Nephron progenitor cell (in vitro differentiated cells): Measurements from ENCODE around the gene TIMM50.
"Not testable (repeated sequence)": the region's sequence is repeated elsewhere in the genome, so short reads cannot be mapped to it uniquely, and the experiment has no call there.

Experiments used
- DNase-seq: peaks from one replicate; pipeline ENCODE4 v3.0.0; 2021
- H3K27ac Mint-ChIP-seq: 2 replicates; pipeline ENCODE4 v1.8.0; 2021; ENCODE audit warnings: mild to moderate bottlenecking, moderate library complexity, mixed read lengths
- H3K27me3 Mint-ChIP-seq: 2 replicates; pipeline ENCODE4 v1.8.0; 2021; ENCODE audit warnings: mild to moderate bottlenecking, low read depth, mixed read lengths; ENCODE audit not compliant: poor library complexity
- H3K36me3 Mint-ChIP-seq: 2 replicates; pipeline ENCODE4 v1.8.0; 2021; ENCODE audit warnings: low read depth, mixed read lengths
- H3K4me1 Mint-ChIP-seq: 2 replicates; pipeline ENCODE4 v1.8.0; 2021; ENCODE audit warnings: mixed read lengths
- H3K4me3 Mint-ChIP-seq: 2 replicates; pipeline ENCODE4 v1.8.0; 2021; ENCODE audit warnings: mild to moderate bottlenecking, moderate library complexity, mixed read lengths
- H3K9me3 Mint-ChIP-seq: 2 replicates; pipeline ENCODE4 v1.8.0; 2021; ENCODE audit warnings: mild to moderate bottlenecking, moderate library complexity, mixed read lengths
- CTCF ChIP-seq: fragments of 200-600 bp; sonication (generic); IDR thresholded peaks from 2 replicates; pipeline ENCODE4 v1.5.0; 2021; ENCODE audit warnings: antibody characterized with exemption

Gene TIMM50

GRCh38 chr19:39473443-39473960, 7.1 kb upstream of the TIMM50 start:
- TF ChIP-seq CTCF: no peak
- Mint-ChIP-seq H3K9me3 (no peaks in the 10 kb centered on the region), H3K4me1 (no peaks in the 10 kb centered on the region), H3K36me3 (peaks cover 65% of the 10 kb centered on the region), H3K27me3 (peaks cover 4% of the 10 kb centered on the region), H3K4me3 (no peak overlapping the region), H3K27ac (no peak overlapping the region)
- DNase-seq: no peak

GRCh38 chr19:39474139-39474620, 6.5 kb upstream of the TIMM50 start:
- Mint-ChIP-seq H3K27me3 (peaks cover 4% of the 10 kb centered on the region), H3K27ac (no peak overlapping the region), H3K36me3 (peaks cover 58% of the 10 kb centered on the region), H3K4me1 (no peaks in the 10 kb centered on the region), H3K9me3 (no peaks in the 10 kb centered on the region), H3K4me3 (no peak overlapping the region)
- DNase-seq: peak; percentile 91
- TF ChIP-seq CTCF: peak; percentile 73

- Mint-ChIP-seq H3K27ac (no peak overlapping the region), H3K36me3 (peaks cover 43% of the 10 kb centered on the region), H3K27me3 (peaks cover 4% of the 10 kb centered on the region), H3K4me3 (no peak overlapping the region), H3K4me1 (peaks cover 13% of the 10 kb centered on the region), H3K9me3 (no peaks in the 10 kb centered on the region)
- DNase-seq: no peak
- TF ChIP-seq CTCF: no peak
These were observed 4.9 kb upstream of the TIMM50 start for GRCh38 chr19:39475748-39476147.

DNA sequence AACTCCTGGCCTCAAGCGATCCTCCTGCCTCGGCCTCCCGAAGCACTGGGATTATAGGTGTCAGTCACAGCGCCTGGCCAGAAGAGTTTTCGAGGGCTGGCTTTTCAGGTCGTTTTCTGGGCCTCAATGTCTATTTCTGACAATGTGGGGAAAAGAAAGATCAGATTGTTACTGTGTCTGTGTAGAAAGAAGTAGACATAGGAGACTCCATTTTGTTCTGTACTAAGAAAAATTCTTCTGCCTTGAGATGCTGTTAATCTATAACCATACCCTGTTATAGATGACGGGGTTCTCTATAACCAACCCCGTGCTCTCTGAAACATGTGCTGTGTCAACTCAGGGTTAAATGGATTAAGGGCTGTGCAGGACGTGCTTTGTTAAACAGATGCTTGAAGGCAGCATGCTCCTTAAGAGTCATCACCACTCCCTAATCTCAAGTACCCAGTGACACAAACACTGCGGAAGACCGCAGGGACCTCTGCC, 1.3 kb upstream of the TIMM50 start:
- Mint-ChIP-seq H3K4me3 (peak overlapping the region; percentile 96), H3K36me3 (peaks cover 35% of the 10 kb centered on the region), H3K4me1 (peaks cover 36% of the 10 kb centered on the region), H3K27ac (peak overlapping the region; percentile 73)
- not testable (repeated sequence) for DNase-seq, H3K27me3 Mint-ChIP-seq, H3K9me3 Mint-ChIP-seq

DNA sequence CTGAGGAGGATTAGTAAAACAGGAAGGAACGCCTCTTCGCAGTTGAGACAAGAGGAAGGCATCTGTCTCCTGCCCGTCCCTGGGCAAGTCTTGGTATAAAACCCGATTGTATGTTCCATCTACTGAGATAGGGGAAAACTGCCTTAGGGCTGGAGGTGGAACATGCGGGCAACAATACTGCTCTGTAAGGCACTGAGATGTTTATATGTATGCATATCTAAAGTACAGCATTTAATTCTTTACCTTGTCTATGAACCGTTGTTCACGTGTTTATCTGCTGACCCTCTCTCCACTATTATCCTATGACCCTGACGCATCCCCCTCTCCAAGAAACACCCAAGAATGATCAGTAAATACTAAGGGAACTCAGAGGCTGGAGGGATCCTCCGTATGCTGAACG, 722 bp upstream of the TIMM50 start:
- TF ChIP-seq CTCF: no peak
- no peak for DNase-seq
- Mint-ChIP-seq H3K4me1 (peaks cover 36% of the 10 kb centered on the region), H3K27me3 (peaks cover 7% of the 10 kb centered on the region), H3K4me3 (peak overlapping the region; percentile 96), H3K27ac (peak overlapping the region; percentile 73), H3K36me3 (peaks cover 29% of the 10 kb centered on the region), H3K9me3 (no peaks in the 10 kb centered on the region)

- H3K36me3 Mint-ChIP-seq: peaks cover 27% of the 10 kb centered on the region
- no peak for DNase-seq
- TF ChIP-seq CTCF: no peak
- peak overlapping the region; percentile 96 for H3K4me3 Mint-ChIP-seq
- H3K27ac Mint-ChIP-seq: peak overlapping the region; percentile 96
- peaks cover 36% of the 10 kb centered on the region for H3K4me1 Mint-ChIP-seq
- H3K9me3 Mint-ChIP-seq: no peaks in the 10 kb centered on the region
- H3K27me3 Mint-ChIP-seq: peaks cover 7% of the 10 kb centered on the region
These were observed 549 bp downstream of the TIMM50 start for GRCh38 chr19:39481229-39481545.
